Measurements from ENCODE around the gene JPH4. TPM values are rescaled to one million over a fixed set of nuclear protein-coding genes. Genes with fewer than 3 reads are reported as not detected.

The JPH4 gene
- total RNA-seq, 6 experiments from 2014 or later: not detected

- Mint-ChIP-seq H3K27ac (no peak overlapping the region), H3K4me3 (no peak overlapping the region), H3K36me3 (ENCODE audit: low read depth) (no peaks in the 10 kb centered on the region), H3K9me3 (no peaks in the 10 kb centered on the region), H3K27me3 (ENCODE audit: insufficient read depth) (peaks cover 13% of the 10 kb centered on the region), H3K4me1 (ENCODE audit: low read depth) (no peaks in the 10 kb centered on the region)
- TF ChIP-seq, protein P1, sequence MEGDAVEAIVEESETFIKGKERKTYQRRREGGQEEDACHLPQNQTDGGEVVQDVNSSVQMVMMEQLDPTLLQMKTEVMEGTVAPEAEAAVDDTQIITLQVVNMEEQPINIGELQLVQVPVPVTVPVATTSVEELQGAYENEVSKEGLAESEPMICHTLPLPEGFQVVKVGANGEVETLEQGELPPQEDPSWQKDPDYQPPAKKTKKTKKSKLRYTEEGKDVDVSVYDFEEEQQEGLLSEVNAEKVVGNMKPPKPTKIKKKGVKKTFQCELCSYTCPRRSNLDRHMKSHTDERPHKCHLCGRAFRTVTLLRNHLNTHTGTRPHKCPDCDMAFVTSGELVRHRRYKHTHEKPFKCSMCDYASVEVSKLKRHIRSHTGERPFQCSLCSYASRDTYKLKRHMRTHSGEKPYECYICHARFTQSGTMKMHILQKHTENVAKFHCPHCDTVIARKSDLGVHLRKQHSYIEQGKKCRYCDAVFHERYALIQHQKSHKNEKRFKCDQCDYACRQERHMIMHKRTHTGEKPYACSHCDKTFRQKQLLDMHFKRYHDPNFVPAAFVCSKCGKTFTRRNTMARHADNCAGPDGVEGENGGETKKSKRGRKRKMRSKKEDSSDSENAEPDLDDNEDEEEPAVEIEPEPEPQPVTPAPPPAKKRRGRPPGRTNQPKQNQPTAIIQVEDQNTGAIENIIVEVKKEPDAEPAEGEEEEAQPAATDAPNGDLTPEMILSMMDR (IDR thresholded peaks at IDR 0.05): no peak
- no peak for DNase-seq
Measured at GRCh38 chr14:23525611-23526010, 53.0 kb downstream of the JPH4 start.

GRCh38 chr14:23524954-23525353 lies 53.6 kb downstream of the JPH4 start:
- H3K4me3 Mint-ChIP-seq: no peak overlapping the region
- DNase-seq: no peak
- peaks cover 15% of the 10 kb centered on the region for H3K27me3 Mint-ChIP-seq (ENCODE audit: insufficient read depth)
- H3K27ac Mint-ChIP-seq: no peak overlapping the region
- H3K4me1 Mint-ChIP-seq (ENCODE audit: low read depth): no peaks in the 10 kb centered on the region
- no peaks in the 10 kb centered on the region for H3K9me3 Mint-ChIP-seq
- TF ChIP-seq, protein P1 (IDR thresholded peaks at IDR 0.05): no peak
- H3K36me3 Mint-ChIP-seq (ENCODE audit: low read depth): no peaks in the 10 kb centered on the region

DNA sequence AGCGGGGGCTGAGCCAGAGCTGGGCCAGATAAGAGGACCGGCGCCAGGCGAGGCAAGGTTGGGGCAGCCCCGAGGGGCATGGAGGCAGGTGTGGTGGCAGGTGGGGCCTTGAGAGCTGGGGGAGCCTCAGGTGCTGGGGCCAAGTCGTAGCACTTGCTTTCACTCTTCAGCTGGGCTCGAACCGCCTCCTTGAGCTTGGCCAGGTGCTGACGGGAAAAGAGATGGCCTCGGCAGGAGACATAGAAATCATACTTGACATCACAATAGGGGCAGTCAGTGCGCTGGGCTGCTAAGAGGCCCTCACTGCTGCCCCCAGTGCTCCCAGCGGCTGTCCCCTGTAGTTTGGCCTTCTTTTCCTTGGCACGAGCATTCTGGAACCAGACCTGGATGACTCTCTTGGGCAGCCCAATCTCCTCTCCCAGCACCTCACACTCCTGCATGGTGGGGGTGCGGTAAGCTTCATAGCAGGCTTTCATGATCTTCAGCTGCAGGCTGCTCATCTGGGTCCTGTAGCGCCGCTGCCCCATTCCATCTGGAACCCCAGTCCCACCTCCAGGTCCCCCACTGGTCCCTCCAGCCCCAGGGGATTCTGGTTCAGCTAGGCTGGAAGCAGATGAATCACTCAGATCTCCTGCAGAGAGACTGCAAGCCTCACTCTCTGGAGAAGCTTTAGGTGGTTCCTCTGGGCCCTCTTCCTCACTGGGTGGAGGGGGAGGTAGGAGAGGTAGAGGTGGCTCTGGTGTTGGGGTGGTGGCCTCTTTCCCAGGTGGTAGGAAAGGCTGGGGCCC lies 55.2 kb downstream of the JPH4 start:
- H3K36me3 Mint-ChIP-seq (ENCODE audit: low read depth): no peaks in the 10 kb centered on the region
- H3K4me1 Mint-ChIP-seq (ENCODE audit: low read depth): no peaks in the 10 kb centered on the region
- H3K27ac Mint-ChIP-seq: no peak overlapping the region
- peaks cover 8% of the 10 kb centered on the region for H3K27me3 Mint-ChIP-seq (ENCODE audit: insufficient read depth)
- no peaks in the 10 kb centered on the region for H3K9me3 Mint-ChIP-seq
- no peak for DNase-seq
- no peak overlapping the region for H3K4me3 Mint-ChIP-seq
- TF ChIP-seq, protein P1 (IDR thresholded peaks at IDR 0.05): no peak

DNA sequence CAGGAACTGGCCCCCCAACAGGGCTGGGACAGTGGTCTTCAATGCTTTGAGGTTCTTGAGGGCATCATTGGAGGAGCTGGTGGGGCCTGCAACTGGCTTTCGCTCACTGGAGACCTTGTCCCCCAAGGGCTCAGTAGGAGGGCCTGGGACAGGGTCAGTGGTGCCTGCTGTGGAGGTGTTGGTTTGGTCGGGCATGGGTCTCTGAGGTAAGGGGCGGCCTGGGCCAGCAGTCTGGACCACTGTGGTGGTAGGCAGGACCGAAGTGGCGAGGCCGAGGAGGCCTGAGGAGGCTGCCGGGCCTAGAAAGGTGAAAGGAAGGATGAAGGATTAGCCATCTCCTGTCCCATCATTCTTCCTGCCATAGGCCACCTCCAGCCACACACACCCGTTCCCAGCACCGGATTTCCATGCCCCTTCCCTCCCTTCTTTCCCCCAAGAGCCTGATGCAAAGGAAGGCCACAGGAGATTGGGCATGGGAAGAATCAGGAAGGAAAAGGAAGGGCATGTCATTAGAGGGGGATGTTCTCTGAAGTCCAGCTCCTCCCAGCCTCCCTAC lies 55.9 kb downstream of the JPH4 start:
- TF ChIP-seq, protein P1 (IDR thresholded peaks at IDR 0.05): no peak
- no peaks in the 10 kb centered on the region for H3K4me1 Mint-ChIP-seq (ENCODE audit: low read depth)
- H3K27ac Mint-ChIP-seq: no peak overlapping the region
- H3K9me3 Mint-ChIP-seq: no peaks in the 10 kb centered on the region
- no peak overlapping the region for H3K4me3 Mint-ChIP-seq
- no peaks in the 10 kb centered on the region for H3K36me3 Mint-ChIP-seq (ENCODE audit: low read depth)
- H3K27me3 Mint-ChIP-seq (ENCODE audit: insufficient read depth): peaks cover 8% of the 10 kb centered on the region
- no peak for DNase-seq

- Mint-ChIP-seq H3K9me3 (no peaks in the 10 kb centered on the region), H3K4me3 (no peak overlapping the region), H3K36me3 (ENCODE audit: low read depth) (no peaks in the 10 kb centered on the region), H3K4me1 (ENCODE audit: low read depth) (no peaks in the 10 kb centered on the region), H3K27ac (no peak overlapping the region), H3K27me3 (ENCODE audit: insufficient read depth) (peaks cover 8% of the 10 kb centered on the region)
- no peak for DNase-seq
- TF ChIP-seq, protein P1 (IDR thresholded peaks at IDR 0.05): no peak
Measured at GRCh38 chr14:23521785-23522640, 56.6 kb downstream of the JPH4 start.

All from HFFc6 (cell line).